BE2C (cell line): ENCODE data around the gene CDH13.

Source experiments
- DNase-seq: peaks from one replicate; pipeline ENCODE4 v3.0.0-alpha.2; 2020
- H3K27me3 ChIP-seq: fragments of 250-450 bp; sonication (Bioruptor Pico); 2 replicates; pipeline ENCODE4 v1.5.1; 2020; ENCODE audit warnings: mild to moderate bottlenecking
- H3K36me3 ChIP-seq: fragments of 250-450 bp; sonication (Bioruptor Pico); 2 replicates; pipeline ENCODE4 v1.5.1; 2020; ENCODE audit warnings: mild to moderate bottlenecking
- H3K4me1 ChIP-seq: fragments of 250-450 bp; sonication (Bioruptor Pico); 2 replicates; pipeline ENCODE4 v1.5.1; 2020
- H3K4me3 ChIP-seq: 2 replicates; pipeline ENCODE4 v1.5.1; 2011; ENCODE audit warnings: low read depth, low read length
- H3K9me3 ChIP-seq: fragments of 250-450 bp; sonication (Bioruptor Pico); 2 replicates; pipeline ENCODE4 v1.5.1; 2020
- CTCF ChIP-seq: IDR thresholded peaks from 2 replicates; pipeline ENCODE4 v1.5.1; 2012; ENCODE audit warnings: mild to moderate bottlenecking, low read depth, low read length

Gene CDH13

DNA sequence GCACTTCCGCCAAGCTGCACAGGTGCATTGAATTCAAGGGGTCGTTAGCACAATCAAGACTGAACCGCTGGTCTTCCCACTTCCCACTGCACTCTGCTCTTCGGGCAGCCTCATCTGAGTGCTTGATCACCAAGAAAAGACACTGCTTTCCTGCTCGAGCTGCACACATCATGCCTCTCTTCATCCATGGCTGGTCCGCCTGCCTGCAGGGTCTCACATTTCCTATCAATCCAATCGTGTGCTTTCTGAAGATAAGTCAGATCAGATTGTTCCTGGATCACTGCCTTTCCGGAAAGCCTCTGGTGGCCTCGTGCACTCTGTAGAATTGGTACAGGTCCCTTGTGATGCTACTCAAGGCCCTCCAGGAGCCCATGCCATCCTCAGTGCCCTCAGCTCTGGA is 1150.2 kb downstream of the CDH13 start:
- Histone ChIP-seq H3K9me3 (no peaks in the 10 kb centered on the region), H3K4me1 (no peaks in the 10 kb centered on the region), H3K4me3 (no peak overlapping the region), H3K27me3 (no peaks in the 10 kb centered on the region; the same call in 1 of the 2 replicates), H3K36me3 (no peaks in the 10 kb centered on the region)
- no peak for TF ChIP-seq CTCF
- DNase-seq: no peak

DNA sequence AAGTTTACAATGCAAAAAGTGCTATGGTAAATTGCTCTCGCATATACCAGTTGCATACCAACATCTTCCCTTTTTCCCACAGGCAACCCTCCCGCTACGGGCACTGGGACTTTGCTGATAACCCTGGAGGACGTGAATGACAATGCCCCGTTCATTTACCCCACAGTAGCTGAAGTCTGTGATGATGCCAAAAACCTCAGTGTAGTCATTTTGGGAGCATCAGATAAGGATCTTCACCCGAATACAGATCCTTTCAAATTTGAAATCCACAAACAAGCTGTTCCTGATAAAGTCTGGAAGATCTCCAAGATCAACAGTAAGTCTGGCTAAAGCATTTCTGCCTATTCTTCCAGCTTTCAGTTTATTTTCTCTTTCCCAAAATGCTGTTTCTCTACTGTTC is 1153.1 kb downstream of the CDH13 start:
- Histone ChIP-seq H3K36me3 (no peaks in the 10 kb centered on the region), H3K4me1 (no peaks in the 10 kb centered on the region), H3K9me3 (no peaks in the 10 kb centered on the region), H3K4me3 (no peak overlapping the region), H3K27me3 (no peaks in the 10 kb centered on the region; the same call in 1 of the 2 replicates)
- no peak for DNase-seq
- no peak for TF ChIP-seq CTCF

DNA sequence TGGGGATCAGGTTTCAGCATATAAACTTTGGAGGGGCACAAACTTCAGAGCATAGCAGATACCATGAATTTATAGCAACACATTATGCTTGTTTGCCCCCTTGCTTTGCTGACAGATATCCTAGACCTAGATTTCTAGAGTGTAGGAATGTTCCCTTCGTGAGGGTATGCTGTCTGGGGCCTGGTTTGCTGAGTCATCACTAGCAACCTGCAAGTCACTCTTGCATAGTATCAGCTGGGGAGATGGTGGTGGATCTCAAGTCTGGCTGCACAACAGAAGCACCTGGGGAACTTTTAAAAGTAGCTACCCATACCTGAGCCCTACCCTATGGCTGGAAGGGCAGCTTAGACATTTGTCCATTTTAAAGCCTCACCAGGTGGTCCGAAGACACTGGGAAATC is 1158.7 kb downstream of the CDH13 start:
- H3K9me3 ChIP-seq: no peaks in the 10 kb centered on the region
- no peak overlapping the region for H3K4me3 ChIP-seq
- no peaks in the 10 kb centered on the region for H3K36me3 ChIP-seq
- no peak for TF ChIP-seq CTCF
- H3K27me3 ChIP-seq: peaks cover 3% of the 10 kb centered on the region; the same call in 1 of the 2 replicates
- no peaks in the 10 kb centered on the region for H3K4me1 ChIP-seq
- DNase-seq: no peak

DNA sequence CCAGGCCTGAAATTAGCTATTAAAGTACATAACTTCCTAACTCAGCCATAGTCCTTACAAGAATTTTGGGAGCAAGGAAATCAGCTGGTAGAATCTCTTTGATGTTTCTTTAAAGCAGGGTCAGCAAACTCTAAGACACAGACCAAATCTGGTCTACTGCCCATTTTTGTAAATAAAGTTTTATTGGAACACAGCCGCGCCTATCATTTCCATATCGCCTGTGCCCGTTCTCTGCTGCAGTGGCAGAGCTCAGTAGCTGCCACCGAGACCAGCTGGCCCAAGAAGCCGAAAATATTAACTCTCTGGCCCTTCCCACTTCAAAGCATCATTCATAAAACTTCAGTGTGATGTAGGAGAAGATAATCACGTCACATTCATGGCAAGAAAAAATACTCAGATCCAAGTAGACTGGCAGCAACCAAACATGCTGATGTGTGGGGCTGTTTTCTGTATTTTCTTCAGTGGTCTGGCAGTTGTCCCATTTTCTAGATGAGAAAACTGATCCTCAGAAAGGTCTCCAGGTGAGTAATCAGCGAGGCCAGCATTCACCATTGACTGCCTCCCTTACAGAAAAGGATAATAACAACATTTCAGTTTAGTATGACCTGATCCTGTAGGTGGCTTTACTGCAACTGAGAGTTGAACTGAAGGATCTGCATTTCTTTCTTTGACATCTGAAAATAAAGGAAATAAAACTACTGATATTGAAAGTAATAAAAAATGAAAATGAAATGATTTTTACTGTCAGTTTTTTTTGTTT is 1163.1 kb downstream of the CDH13 start:
- DNase-seq: no peak
- Histone ChIP-seq H3K36me3 (no peaks in the 10 kb centered on the region), H3K27me3 (peaks cover 3% of the 10 kb centered on the region; the same call in 1 of the 2 replicates), H3K4me3 (no peak overlapping the region), H3K9me3 (no peaks in the 10 kb centered on the region), H3K4me1 (no peaks in the 10 kb centered on the region)
- no peak for TF ChIP-seq CTCF

DNA sequence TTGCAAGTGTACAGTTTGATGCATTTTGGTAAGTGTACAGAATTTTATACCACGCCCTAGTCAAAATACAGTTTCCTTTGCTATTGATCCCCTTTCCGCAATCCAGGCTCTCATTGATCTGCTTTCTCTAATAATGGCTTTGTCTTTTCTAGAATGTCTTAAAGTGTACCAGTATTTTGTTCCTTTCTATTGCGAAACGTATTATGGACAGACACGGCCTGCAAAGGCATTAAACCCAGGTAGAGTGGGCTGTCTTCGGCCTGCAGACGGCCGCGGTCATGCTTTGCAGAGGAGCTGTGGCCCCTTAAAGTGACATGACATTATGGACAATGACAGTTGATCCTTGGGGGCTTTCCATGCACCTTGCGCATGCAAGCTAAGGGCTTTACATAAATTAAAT is 1165.1 kb downstream of the CDH13 start:
- Histone ChIP-seq H3K4me3 (no peak overlapping the region), H3K36me3 (no peaks in the 10 kb centered on the region), H3K27me3 (peaks cover 3% of the 10 kb centered on the region; the same call in 1 of the 2 replicates), H3K4me1 (no peaks in the 10 kb centered on the region), H3K9me3 (no peaks in the 10 kb centered on the region)
- DNase-seq: no peak
- no peak for TF ChIP-seq CTCF

- no peaks in the 10 kb centered on the region for H3K9me3 ChIP-seq
- no peaks in the 10 kb centered on the region for H3K36me3 ChIP-seq
- H3K27me3 ChIP-seq: peaks cover 6% of the 10 kb centered on the region
- DNase-seq: no peak
- no peak for TF ChIP-seq CTCF
- H3K4me1 ChIP-seq: no peaks in the 10 kb centered on the region
- H3K4me3 ChIP-seq: no peak overlapping the region
These were observed 1165.6 kb downstream of the CDH13 start for GRCh38 chr16:83792391-83792790.
